Measurements from ENCODE around the gene SGK1. TPM values are rescaled to one million over a fixed set of nuclear protein-coding genes. Genes with fewer than 3 reads are reported as not detected.
"Not testable (repeated sequence)": the region's sequence is repeated elsewhere in the genome, so short reads cannot be mapped to it uniquely, and the experiment has no call there.

SGK1 gene
- total RNA-seq, 2 experiments from 2014 or later: 117 to 120 TPM

- H3K4me3 Mint-ChIP-seq: no peak overlapping the region
- Histone ChIP-seq H3K27me3 (ENCODE audit: control insufficient read depth in 1 of 2, insufficient read depth in 2 of 2, low read length in 2 of 2) (no peaks in the 10 kb centered on the region), H3K27ac (ENCODE audit: low read depth in 1 of 2, low read length in 2 of 2) (no peak overlapping the region), H3K4me3 (ENCODE audit: low read length) (no peak overlapping the region), H3K36me3 (ENCODE audit: insufficient read depth, low read length) (no peaks in the 10 kb centered on the region), H3K9me3 (ENCODE audit: control insufficient read depth in 1 of 2, insufficient read depth in 1 of 2, low read length in 2 of 2) (no peaks in the 10 kb centered on the region), H3K4me1 (ENCODE audit: insufficient read depth, low read length) (peaks cover 12% of the 10 kb centered on the region)
- H3K9me3 Mint-ChIP-seq: no peaks in the 10 kb centered on the region
- ChIA-PET CTCF (interaction anchor here (0.6 kb wide), 1 partner anchor 68 kb away, joined by 3 read pairs; no protein-coding TSS in a partner anchor), POLR2A (no interaction called here)
- no peak for ATAC-seq (ENCODE audit: poor library complexity)
- peaks cover 31% of the 10 kb centered on the region for H3K4me1 Mint-ChIP-seq (ENCODE audit: low read depth)
- no peak overlapping the region for H3K27ac Mint-ChIP-seq
- no peaks in the 10 kb centered on the region for H3K36me3 Mint-ChIP-seq (ENCODE audit: low read depth)
- H3K27me3 Mint-ChIP-seq: no peaks in the 10 kb centered on the region
- intact Hi-C loops (cut with DNase I, micrococcal nuclease): loop anchor here in 1 of 2 experiments (5.0 kb wide), 2 partner anchors 260 to 335 kb away; no protein-coding TSS in a partner anchor
- DNase-seq: no peak
- no peak for TF ChIP-seq CTCF (IDR thresholded peaks at IDR 0.05)
Observed at GRCh38 chr6:134182528-134182927, 135.4 kb downstream of the SGK1 start.

DNA sequence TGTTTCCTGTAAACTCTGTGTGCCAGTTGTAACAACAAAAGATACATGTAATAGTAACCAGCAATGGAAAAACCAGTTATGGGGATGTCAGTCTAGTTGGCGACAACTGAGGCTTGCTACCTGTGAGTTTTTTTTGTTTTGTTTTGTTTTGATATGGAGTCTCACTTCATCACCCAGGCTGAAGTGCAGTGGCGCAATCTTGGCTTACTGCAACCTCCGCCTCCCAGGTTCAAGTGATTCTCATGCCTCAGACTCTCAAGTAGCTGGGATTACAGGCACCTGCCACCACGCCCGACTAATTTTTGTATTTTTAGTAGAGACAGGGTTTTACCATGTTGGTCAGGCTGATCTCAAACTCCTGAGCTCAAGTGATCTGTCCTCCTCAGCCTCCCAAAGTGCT is 136.2 kb downstream of the SGK1 start:
- H3K4me1 Mint-ChIP-seq (ENCODE audit: low read depth): peaks cover 32% of the 10 kb centered on the region
- CTCF ChIA-PET: interaction anchor here (0.6 kb wide), 1 partner anchor 69 kb away, joined by 3 read pairs; no protein-coding TSS in a partner anchor
- H3K4me1 ChIP-seq (ENCODE audit: insufficient read depth, low read length): peaks cover 18% of the 10 kb centered on the region
- ATAC-seq (ENCODE audit: poor library complexity); H3K27me3 Mint-ChIP-seq; H3K27ac Mint-ChIP-seq; POLR2A ChIA-PET; H3K27me3 ChIP-seq (ENCODE audit: control insufficient read depth in 1 of 2, insufficient read depth in 2 of 2, low read length in 2 of 2); H3K9me3 ChIP-seq (ENCODE audit: control insufficient read depth in 1 of 2, insufficient read depth in 1 of 2, low read length in 2 of 2); DNase-seq; H3K4me3 Mint-ChIP-seq; H3K9me3 Mint-ChIP-seq; H3K4me3 ChIP-seq (ENCODE audit: low read length); H3K36me3 ChIP-seq (ENCODE audit: insufficient read depth, low read length); H3K36me3 Mint-ChIP-seq (ENCODE audit: low read depth); H3K27ac ChIP-seq (ENCODE audit: low read depth in 1 of 2, low read length in 2 of 2): not testable (repeated sequence)
- intact Hi-C loops (cut with DNase I, micrococcal nuclease): loop anchor here in 1 of 2 experiments (5.0 kb wide), 2 partner anchors 261 to 336 kb away; no protein-coding TSS in a partner anchor

GRCh38 chr6:134181251-134181650 is 136.7 kb downstream of the SGK1 start:
- CTCF ChIA-PET; H3K4me3 ChIP-seq (ENCODE audit: low read length); ATAC-seq (ENCODE audit: poor library complexity); H3K27me3 ChIP-seq (ENCODE audit: control insufficient read depth in 1 of 2, insufficient read depth in 2 of 2, low read length in 2 of 2); H3K9me3 Mint-ChIP-seq; H3K36me3 ChIP-seq (ENCODE audit: insufficient read depth, low read length); DNase-seq; H3K4me3 Mint-ChIP-seq; POLR2A ChIA-PET; H3K36me3 Mint-ChIP-seq (ENCODE audit: low read depth); H3K27ac ChIP-seq (ENCODE audit: low read depth in 1 of 2, low read length in 2 of 2); H3K9me3 ChIP-seq (ENCODE audit: control insufficient read depth in 1 of 2, insufficient read depth in 1 of 2, low read length in 2 of 2); H3K27me3 Mint-ChIP-seq; H3K27ac Mint-ChIP-seq: not testable (repeated sequence)
- H3K4me1 Mint-ChIP-seq (ENCODE audit: low read depth): peaks cover 32% of the 10 kb centered on the region
- peaks cover 23% of the 10 kb centered on the region for H3K4me1 ChIP-seq (ENCODE audit: insufficient read depth, low read length)
- intact Hi-C loops (cut with DNase I, micrococcal nuclease): loop anchor here in 1 of 2 experiments (5.0 kb wide), 2 partner anchors 261 to 336 kb away; no protein-coding TSS in a partner anchor

DNA sequence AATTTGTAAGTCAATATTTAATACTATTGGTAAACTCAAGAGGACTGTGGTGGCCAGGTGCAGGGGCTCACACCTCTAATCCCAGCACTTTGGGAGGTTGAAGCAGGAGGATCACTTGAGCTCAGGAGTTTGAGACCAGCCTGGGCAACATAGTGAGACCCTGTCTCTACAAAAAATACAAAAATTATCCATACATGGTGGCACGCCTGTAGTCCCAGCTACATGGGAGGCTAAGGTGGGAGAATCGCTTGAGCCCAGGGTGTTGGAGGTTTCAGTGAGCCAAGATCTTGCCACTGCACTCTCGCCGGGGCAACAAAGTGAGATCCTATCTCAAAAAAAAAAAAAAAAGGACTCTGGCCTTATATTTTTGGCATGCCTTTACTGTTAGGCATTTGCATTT is 137.4 kb downstream of the SGK1 start:
- H3K4me3 ChIP-seq (ENCODE audit: low read length); CTCF ChIA-PET; H3K4me3 Mint-ChIP-seq; H3K27me3 ChIP-seq (ENCODE audit: control insufficient read depth in 1 of 2, insufficient read depth in 2 of 2, low read length in 2 of 2); H3K9me3 ChIP-seq (ENCODE audit: control insufficient read depth in 1 of 2, insufficient read depth in 1 of 2, low read length in 2 of 2); H3K27ac Mint-ChIP-seq; H3K9me3 Mint-ChIP-seq; POLR2A ChIA-PET; H3K27ac ChIP-seq (ENCODE audit: low read depth in 1 of 2, low read length in 2 of 2); DNase-seq; H3K36me3 Mint-ChIP-seq (ENCODE audit: low read depth); H3K36me3 ChIP-seq (ENCODE audit: insufficient read depth, low read length); H3K27me3 Mint-ChIP-seq; ATAC-seq (ENCODE audit: poor library complexity): not testable (repeated sequence)
- peaks cover 32% of the 10 kb centered on the region for H3K4me1 Mint-ChIP-seq (ENCODE audit: low read depth)
- intact Hi-C loops (cut with DNase I, micrococcal nuclease): loop anchor here in 1 of 2 experiments (5.0 kb wide), 2 partner anchors 262 to 337 kb away; no protein-coding TSS in a partner anchor
- H3K4me1 ChIP-seq (ENCODE audit: insufficient read depth, low read length): peaks cover 30% of the 10 kb centered on the region

Measured in CD4-positive, alpha-beta T cell (primary cell).